ENCODE data around the gene COL4A3.

COL4A3 gene

DNA sequence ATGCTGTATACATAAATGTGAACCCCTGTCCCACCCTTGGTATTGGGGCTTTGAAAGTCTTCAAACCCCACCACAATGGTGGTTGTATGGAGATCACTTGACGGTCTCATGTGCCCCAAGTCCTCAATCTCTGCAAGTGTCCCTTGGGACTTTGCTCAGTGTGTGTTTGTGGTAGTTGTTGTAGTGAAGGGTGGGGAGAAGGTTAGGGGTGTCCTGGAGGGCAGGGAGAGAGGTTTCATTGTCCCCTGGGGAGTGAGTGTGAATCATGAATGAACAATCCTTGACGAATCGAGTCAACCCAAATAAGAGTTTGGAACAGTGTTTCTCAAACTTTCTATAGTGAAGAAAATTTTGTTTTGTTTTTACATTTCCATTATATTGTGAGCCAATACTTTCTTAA is 28.1 kb downstream of the COL4A3 start:
- TF ChIP-seq, protein P1, sequence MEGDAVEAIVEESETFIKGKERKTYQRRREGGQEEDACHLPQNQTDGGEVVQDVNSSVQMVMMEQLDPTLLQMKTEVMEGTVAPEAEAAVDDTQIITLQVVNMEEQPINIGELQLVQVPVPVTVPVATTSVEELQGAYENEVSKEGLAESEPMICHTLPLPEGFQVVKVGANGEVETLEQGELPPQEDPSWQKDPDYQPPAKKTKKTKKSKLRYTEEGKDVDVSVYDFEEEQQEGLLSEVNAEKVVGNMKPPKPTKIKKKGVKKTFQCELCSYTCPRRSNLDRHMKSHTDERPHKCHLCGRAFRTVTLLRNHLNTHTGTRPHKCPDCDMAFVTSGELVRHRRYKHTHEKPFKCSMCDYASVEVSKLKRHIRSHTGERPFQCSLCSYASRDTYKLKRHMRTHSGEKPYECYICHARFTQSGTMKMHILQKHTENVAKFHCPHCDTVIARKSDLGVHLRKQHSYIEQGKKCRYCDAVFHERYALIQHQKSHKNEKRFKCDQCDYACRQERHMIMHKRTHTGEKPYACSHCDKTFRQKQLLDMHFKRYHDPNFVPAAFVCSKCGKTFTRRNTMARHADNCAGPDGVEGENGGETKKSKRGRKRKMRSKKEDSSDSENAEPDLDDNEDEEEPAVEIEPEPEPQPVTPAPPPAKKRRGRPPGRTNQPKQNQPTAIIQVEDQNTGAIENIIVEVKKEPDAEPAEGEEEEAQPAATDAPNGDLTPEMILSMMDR (IDR thresholded peaks at IDR 0.05; ENCODE audit: insufficient read depth, low read length, missing control alignments): no peak
- CTCF ChIA-PET: no interaction called here
- H3K4me3 ChIP-seq (ENCODE audit: low read depth, low read length): no peak overlapping the region
- DNase-seq (ENCODE audit: low read depth, low spot score): no peak
- POLR2A ChIA-PET: no interaction called here

DNA sequence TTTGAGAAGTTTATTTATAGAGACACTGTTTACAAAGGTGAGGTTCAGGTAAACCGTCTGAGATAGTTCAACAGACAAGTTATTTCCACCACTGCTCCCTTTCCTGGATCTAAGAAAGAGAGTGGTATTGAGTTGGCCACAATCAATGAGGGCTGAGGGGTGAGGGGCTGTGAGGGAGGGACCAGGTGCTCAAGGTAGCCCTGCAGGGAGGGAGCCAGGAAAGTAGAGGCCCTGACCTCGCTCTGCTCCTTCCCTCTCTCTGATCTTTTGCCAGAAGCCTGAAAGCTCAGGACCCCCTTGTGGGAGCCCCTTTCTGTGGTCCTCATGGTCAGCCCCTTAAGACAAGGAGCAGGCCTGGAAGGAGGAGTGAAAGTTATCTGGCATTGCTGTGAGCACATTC is 29.8 kb downstream of the COL4A3 start:
- no peak for DNase-seq (ENCODE audit: low read depth, low spot score)
- ChIA-PET POLR2A (no interaction called here), CTCF (no interaction called here)
- H3K4me3 ChIP-seq (ENCODE audit: low read depth, low read length): no peak overlapping the region
- TF ChIP-seq, protein P1 (IDR thresholded peaks at IDR 0.05; ENCODE audit: insufficient read depth, low read length, missing control alignments): no peak

DNA sequence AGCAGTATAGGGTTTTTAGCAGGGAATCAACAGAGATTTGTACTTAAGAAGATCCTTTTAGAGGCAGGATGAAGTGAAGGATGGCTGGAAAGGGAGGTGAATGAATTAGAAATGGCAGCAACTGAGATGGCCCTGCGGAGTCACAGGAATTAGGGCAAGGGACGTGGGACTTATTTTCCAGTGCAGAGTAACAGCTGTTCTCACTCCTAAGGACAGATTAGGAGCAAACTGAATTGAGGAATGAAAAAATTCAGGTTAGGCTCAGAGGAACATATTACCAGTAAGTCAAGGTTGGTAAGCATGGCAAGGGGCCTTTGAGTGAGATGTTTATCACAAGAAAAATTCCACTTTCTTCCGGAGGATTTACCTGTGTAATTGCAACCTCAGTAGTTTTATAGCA is 34.4 kb downstream of the COL4A3 start:
- CTCF ChIA-PET: no interaction called here
- no peak for DNase-seq (ENCODE audit: low read depth, low spot score)
- no peak overlapping the region for H3K4me3 ChIP-seq (ENCODE audit: low read depth, low read length)
- TF ChIP-seq, protein P1 (IDR thresholded peaks at IDR 0.05; ENCODE audit: insufficient read depth, low read length, missing control alignments): no peak
- POLR2A ChIA-PET: no interaction called here

- no peak for DNase-seq (ENCODE audit: low read depth, low spot score)
- no peak overlapping the region for H3K4me3 ChIP-seq (ENCODE audit: low read depth, low read length)
- ChIA-PET POLR2A (no interaction called here), CTCF (no interaction called here)
- TF ChIP-seq, protein P1 (IDR thresholded peaks at IDR 0.05; ENCODE audit: insufficient read depth, low read length, missing control alignments): no peak
These were observed 37.3 kb downstream of the COL4A3 start for GRCh38 chr2:227201771-227202170.

DNA sequence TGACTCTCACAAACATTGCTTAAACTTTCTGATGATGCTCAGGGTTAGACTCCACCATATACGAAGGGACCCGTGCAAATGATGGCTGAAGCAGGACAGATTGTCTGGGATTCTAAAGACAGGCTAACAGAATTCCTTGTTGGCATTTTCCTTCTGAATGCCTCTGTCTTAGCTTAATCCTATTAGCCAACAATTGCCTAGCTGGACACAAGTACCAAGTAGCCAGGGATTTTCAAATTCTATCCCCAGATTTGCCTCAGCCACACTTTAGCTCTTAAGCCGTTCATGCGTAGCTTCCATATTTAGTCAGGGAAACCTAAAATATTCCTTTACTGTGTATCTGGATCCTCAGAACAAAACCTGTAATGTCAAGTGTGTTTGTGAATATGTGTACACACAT is 40.0 kb downstream of the COL4A3 start:
- no peak for DNase-seq (ENCODE audit: low read depth, low spot score)
- ChIA-PET CTCF (interaction anchor here (2.2 kb wide), 1 partner anchor 34 kb away, joined by 8 read pairs; no protein-coding TSS in a partner anchor), POLR2A (no interaction called here)
- TF ChIP-seq, protein P1 (IDR thresholded peaks at IDR 0.05; ENCODE audit: insufficient read depth, low read length, missing control alignments): no peak
- H3K4me3 ChIP-seq (ENCODE audit: low read depth, low read length): no peak overlapping the region

- TF ChIP-seq, protein P1 (IDR thresholded peaks at IDR 0.05; ENCODE audit: insufficient read depth, low read length, missing control alignments): no peak
- DNase-seq (ENCODE audit: low read depth, low spot score): no peak
- CTCF ChIA-PET: interaction anchor here (0.6 to 2.2 kb wide), 2 partner anchors 32 to 1549 kb away, joined by 3 to 8 read pairs; no protein-coding TSS in a partner anchor
- no peak overlapping the region for H3K4me3 ChIP-seq (ENCODE audit: low read depth, low read length)
- POLR2A ChIA-PET: no interaction called here
These were observed 41.3 kb downstream of the COL4A3 start for GRCh38 chr2:227205701-227206100.

Data from AG04449 (cell line).